NCI-H460 (cell line): ENCODE data around the gene USP31. TPM values are rescaled to one million over a fixed set of nuclear protein-coding genes. Genes with fewer than 3 reads are reported as not detected.

Experiments used
- DNase-seq: peaks from one replicate; pipeline ENCODE4 v3.0.0-alpha.2; 2016; ENCODE audit warnings: low read depth; ENCODE audit errors: extremely low read depth
- total RNA-seq: library from RNA; depleted of rRNA; stranded (reverse); fragments of >200 nt; shearing (Covaris generic); gene quantifications from 2 replicates; pipeline ENCODE4 v1.2.3, GENCODE V29; 2014

The USP31 gene
- total RNA-seq, 1 experiment from 2014 or later = 7.5 TPM

DNA sequence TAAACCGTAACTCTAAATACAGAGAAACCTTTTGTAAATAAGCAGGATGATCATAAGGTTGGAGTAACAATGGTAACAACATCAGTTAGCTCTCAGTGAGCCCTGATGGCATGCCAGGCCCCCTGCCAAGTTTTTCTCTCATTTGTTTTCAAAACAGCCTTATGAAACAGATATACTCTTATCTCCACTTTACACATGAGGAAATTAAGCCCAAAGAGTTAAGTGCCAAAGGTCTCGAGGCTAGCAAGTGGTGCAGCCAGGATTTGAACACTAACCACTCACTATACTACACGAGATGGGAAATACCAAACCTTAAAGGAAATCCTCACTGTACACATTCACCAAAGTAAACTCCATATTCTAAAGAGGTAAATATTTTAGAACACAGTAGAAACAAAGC lies 15.0 kb downstream of the USP31 start:
- DNase-seq = no peak

DNA sequence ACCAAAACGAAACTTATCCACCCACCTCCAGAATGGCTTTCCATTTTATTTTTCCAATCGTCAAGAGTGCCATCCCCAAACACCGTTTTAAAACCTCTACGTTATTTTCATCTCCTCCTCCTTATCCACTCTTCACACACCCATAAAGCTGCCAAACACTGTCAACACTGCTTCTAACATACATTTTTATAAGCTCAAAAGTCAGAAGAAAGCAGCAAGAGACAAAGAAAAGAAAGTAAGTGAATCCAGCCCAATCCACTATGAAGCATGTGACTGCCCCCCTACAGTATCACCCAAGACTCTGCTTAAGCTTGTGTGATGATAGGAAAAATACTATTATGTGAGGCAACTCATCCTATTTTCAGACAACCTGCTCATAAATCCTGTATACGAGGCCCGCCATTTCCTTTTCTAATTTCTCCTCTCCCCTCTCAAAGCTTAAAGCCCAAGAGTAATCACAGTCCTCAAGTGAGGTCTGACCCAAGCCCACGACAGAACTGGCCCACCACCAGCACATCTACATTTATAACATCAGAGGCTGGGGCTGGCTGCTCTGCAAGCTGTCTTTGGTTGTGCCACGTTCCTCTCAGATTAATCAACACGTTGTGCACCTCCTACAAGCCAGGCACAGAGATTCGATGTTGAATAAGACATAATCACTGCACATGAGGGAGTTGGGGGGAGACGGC lies 16.3 kb downstream of the USP31 start:
- no peak for DNase-seq

DNA sequence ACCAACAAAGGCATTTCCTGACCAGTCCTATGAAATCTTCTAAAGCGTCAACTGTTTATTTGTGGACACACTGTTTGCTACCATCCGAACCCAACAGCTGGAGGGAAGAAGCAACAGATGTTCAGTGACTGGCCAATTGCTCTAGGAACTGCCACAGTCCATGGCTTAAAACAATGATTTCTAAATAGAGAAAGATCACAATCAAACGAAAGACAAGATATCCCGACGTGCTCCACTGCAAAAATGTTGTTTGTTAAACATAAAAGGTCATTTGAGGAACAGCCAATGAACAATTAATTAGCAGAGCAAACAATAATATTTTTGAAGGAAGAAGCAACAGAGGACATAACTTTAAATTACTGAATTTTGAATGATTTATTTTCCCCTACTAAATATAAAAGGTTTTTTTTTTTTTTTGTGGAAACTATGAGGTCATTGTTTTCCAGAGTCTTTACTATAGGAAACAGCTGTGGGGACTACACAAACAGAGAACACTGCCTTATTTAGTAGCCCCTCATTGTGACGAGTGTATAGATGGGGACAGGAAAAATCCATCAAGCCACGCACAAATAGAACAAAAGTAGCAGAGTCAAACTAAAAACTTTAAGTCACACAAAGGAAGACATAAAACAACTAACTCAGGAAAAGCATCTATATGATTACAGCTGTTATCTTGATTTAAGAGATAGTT lies 17.2 kb downstream of the USP31 start:
- no peak for DNase-seq

DNA sequence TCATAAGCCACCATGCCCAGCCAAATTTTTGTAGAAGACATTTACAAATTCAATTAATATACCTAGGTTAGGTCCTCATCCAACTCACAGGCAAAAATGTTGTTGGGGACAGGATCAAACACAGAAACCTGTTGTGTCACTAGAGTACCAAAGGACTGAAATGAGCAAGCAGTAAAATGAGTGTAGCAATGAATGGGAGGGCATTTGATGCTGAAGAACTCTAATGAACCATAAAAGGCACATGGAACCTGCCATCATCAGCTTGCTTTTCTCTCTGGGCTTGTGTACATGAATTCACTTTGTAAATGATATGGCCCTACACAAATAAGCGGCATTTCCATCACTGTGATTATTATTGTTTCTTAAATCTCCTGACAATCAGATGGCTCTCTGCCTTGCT lies 17.8 kb downstream of the USP31 start:
- DNase-seq = no peak

DNA sequence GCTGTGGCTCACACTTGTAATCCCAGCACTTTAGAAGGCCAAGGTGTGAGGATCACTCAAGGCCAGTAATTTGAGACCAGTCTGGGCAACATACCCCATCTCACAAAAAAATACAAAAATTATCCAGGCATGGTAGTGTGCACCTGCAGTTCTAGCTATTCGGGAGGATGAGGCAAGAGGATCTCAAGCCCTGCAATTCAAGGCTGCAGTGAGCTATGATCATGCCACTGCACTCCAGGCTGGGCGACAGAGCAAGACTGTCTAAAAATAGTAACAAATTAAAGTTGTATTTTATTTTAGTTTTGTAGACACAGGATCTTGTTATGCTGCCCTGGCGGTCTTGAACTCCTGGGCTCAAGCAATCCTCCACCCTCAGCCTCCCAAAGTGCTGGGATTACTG lies 18.2 kb downstream of the USP31 start:
- DNase-seq = no peak

DNA sequence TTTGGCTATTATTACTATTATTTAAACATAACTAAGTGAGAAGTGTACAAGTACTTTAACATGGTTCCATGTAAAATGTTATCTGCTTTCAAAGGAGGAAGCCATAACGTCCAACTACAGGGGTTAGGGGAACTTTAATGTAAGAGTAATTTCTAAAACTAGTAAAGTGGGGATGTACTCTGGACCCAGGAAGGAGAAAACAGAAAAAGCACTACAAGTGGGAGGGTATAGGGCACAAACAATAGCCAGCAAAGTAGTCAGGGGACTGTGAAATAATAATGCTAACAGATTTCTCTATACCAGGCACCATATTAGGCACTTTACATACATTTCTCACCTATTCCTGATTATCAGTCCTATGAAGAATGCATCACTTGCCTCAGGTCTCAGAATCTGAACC lies 19.6 kb downstream of the USP31 start:
- DNase-seq = no peak

DNA sequence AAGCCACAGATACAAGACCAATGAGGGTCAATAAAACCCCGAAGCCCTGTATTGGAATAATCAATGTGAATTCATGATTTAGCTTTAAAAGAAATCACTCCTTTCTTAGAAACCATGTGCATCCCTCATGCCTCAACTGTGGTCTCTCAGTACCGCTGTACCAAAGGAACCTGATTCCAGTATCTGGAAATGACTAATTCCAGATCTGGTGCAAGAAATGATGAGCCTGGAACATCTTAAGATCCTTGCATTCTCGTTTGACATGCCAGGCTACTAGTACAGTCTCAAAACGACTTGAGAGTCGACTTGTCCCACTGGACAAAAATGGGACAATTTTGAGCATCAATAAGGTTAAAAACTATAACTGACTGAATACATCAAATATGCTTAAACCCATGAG lies 21.2 kb downstream of the USP31 start:
- no peak for DNase-seq

DNA sequence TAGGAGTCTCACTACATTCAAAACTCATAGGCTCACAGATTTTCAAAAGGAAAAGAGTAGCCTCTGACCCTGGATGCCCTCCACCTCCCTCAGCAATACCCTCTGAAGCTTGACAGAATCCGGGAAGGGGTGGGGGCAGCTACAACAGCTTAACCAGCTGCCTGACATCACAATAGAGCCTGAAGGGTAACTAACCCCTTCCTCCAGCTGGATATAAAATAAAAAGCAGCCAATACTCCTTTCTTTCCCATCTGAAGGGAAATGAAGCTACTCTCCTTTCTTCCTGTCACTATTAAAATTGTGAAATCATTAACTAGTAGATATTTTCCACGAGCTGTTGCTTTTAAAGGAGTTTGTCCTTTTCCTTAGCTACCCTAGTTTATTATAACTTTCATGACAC lies 24.0 kb downstream of the USP31 start:
- no peak for DNase-seq

DNA sequence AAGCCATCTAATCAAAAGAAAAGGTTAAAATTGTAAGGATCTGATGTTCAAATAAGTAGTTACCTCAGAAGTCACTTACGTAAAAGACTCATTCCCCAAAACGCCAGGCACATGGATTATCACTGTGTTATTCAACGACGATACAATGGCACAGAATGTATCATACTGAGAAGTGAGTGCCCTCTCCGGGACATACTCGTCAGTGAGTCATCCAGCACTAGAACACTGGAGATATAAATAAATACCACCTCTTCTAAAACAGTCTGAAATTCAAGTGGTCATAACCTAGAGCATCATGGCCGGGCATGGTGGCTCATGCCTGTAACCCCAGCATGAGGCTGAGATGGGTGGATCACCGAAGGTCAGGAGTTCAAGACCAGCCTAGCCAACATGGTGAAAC lies 24.9 kb downstream of the USP31 start:
- no peak for DNase-seq

DNA sequence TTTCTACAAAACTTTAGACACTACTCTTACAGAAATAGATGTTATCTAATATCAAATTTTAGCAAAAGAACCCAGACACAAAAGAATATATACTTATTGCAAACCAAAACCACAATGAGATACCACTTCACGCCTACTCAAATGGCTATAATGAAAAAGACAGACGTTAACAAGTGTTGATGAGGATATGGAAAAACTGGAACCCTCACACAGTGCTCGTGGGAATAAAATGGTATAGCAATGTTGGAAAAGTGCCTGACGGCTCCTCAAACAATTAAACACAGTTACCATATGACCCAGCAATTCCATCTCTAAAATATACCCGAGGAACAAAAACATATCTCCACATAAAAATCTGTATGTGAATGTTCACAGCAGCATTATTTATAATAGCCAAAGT lies 27.1 kb downstream of the USP31 start:
- DNase-seq = no peak

DNA sequence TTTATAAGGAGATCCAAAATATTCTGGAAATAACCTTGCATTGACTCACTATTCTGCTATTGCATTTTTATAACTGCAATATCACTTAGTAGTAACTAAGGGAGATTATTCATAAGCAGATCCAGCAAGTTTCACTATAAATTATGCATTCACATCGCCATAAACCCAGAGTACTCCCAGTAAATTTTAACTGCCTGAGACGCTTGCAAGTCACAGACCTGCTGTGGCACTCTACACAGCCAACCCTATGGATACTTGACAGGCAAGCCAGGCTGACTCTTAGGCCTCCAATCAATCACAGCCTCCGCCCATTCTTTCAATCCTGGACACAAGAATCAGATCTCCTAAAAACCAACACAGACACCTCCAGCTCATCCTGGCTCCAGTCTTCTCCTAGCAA lies 28.2 kb downstream of the USP31 start:
- no peak for DNase-seq

DNA sequence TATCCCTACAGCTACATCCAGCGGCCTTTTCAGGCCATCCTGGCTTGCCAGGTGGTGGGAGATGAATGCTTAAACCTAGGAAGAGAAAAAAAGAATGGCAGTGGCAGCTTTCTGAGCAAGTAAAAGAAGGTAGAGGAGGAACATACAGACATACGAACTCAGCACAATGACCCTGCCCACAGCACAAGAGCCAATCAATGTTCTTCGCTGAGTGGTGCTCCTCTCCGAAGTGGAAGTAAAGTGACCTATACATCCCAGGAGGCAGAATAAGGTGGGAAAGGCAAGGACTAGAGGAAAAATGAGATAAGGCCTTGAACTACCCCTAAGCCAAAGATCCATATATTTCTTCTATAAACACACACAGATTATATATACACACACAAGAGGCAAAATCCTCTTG lies 28.7 kb downstream of the USP31 start:
- DNase-seq = no peak

DNA sequence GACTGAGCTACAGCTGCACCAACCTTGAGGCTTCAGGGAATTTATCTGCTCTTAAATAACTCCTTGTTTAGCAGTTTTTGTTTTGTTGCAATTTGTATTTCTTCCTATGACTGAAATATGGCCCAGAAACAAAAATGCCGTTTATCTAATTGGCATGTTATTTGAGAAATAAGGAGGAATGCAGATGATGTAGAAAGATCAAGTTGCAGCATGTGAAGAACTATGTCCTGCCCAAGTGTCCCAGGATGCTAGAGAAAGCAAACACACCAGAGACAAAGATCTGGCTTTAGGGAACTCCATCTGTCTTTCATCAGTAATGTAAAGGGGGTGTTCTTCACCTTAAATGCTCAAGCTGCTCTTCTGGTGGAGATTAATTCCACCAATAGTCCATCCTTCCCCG lies 29.7 kb downstream of the USP31 start:
- no peak for DNase-seq

DNA sequence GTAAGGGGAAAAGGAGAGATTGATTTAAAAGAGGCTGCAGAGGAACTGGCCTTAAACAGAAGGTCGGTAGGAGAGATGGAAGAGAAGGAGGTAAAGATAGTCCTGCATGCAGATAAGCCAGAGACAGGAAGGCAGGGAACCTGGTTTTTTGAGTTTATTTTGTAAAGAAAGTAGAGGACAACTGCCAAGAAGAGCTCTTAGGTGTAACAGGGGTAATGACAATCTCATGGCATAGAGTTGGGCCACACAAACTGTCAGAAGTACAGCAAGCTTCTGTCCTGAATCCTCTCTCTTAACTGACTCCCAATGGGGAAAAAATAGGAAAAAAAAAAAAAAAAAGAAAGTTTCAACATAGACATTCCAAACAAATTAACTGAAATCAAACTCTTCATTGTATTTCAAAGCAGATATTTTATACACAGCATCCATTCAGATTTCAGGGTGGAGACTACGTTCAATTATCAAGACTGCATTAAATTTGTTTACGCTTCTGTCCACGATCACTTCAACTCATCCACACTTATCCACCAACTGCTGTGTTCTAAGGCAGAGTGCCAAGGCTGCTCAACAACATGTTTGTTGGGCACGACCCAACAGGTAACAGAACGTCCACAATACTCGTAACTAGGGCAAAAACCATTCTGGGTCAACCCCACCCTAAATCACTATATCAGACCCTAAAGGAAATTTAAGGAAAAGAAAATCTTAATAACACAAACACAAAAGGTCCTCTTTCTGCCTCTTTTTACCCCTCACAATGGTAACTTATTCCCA lies 34.9 kb downstream of the USP31 start:
- DNase-seq = no peak

DNA sequence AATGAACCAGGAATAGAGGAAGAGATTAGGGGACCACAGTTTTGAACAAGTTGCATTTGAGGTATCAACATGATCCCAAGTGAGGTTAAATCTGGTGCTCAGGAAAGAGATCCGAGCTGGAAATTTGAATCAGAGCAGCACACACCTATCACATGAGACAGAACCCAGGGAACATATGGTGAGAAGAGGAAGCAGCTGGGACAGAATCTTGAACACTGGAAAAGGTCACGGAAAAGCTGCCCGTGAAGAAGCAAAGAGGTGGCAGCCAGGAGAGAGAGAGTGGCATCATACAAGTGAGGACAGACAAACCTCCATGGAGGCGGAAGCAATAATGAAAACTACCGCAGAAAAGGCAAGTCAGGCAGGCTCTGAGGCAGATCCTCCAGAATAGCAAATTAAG lies 36.1 kb downstream of the USP31 start:
- no peak for DNase-seq

DNA sequence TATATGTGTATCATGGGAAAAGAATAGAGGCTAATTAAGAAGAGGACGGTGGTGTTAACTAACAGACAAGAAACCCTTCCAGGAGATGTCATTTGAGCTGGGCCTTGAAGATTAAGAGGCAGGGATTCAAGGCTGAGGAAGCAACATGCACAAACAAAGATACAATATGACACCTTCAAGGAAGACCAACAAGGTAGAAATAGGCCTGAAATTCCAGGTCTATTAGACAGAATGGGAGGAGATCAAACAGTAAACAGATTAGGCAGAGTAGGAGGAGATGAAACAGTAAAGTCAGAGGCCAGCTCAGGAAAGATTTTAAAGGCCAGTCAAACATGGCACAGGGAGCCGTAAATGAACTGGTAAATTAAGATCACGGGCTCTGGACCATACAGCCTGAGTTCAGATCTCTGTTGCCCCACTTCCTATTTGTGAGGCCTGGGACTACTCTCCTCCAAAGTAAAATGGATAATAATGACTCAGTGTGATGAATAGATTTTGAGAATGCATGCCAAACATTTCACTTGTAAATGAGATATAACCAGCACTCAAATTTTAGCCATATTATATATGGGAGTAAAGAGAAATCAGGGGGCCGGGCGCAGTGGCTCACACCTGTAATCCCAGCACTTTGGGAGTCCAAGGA lies 38.9 kb downstream of the USP31 start:
- DNase-seq = no peak

DNA sequence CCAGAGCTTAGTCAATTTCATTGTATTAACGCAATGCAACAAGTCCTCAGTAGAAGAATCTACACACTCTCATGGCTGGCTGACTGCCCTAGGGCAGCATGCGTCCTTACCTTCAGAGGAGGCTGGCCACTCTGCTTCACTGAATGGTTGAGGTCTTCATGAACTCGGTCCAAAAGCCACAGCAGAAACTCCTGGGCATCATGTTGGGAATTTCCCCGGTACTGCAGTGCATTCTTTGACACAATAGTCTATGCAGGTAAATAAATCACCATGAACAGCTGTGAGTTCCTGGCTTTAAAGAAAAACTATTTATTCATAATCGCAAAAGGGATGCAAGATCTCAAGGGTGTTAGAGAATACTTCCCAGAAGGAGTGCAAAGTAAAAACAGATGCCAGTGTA lies 41.3 kb downstream of the USP31 start:
- DNase-seq = no peak

DNA sequence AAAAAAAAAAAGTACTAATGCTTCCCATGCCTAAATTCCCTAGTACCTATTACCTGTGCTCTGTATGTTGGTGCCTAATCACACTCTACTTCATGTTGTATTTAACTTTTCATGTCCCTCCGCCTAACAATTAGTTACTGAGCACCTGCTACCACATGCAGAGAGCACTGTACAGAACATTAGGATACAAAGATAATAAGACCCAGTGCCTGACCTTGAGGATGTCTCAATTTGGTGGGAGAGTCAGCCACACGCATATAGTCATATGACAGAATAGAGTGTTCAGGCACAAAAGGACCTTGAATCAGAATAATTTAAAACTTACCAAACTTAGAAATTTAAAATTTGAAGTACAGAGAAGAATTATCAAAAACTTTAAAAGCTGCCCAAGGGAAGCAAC lies 42.1 kb downstream of the USP31 start:
- no peak for DNase-seq

DNA sequence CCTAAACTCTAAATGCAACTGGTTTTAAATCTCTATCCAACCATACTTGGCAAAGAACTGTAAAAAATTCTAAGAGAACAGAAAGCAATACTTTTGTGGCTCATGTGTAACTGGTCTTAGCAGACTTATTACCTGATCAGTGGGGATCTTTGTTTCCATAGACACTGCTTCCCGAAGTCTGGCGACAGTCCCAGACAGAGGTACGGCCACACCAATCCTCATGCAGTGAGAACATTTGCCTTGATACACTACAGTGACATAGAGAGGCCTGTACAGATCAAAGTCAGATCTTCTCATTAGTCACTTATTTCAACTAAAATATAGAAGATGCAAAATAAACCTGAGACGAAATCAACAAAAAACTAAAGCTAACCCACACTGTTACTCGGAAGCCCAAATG lies 43.9 kb downstream of the USP31 start:
- DNase-seq = no peak

DNA sequence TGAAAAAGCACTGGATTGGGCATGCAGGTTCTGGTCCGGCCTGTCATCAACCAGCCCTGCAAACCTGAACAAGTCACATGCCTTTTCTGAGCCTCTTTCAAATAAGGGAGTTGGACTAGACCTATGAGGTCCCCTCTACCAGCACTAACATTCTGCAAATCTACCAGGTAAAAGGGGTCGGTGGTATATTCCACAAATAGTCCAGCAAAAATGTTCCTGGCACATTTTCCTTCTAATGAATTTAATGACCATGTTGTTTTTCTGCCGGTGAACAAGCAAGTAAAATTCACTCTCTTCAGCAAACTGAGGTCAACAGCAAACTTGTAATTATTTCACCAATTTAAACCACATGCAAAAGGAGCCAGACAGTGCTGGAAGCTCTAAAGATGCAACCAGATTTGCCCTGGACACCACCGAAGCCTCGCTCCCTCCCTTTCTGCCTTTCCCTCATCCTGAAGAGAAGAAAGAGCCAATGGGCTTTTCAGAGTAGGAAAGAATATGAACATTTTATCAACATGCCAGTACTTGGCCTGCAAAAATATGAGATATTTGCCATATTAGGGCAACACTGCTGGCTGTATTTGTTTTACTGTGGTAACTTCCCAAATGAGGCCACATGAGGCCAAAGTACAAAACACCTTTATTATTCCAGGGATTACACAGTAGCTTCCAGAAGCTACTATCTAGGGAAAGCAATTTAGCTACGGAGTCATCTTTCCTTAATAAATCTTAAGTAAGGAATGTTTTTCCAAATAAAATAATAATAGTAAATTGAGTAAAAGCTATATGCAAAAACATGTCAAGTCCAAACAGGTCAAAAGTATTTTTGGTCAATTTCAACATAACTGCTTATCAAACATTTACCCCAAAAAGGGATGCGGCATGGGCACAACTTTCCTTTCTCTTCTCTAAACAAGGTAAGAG lies 45.0 kb downstream of the USP31 start:
- no peak for DNase-seq
